HEK293T (cell line): Measurements from ENCODE around the gene APOC3.

ENCODE experiments used
- BHLHE40 ChIP-seq: fragments of 450-650 bp; IDR thresholded peaks from 2 replicates; pipeline ENCODE4 v1.6.1; 2016; ENCODE audit warnings: mild to moderate bottlenecking, moderate library complexity, borderline replicate concordance
- FOXM1 ChIP-seq: fragments of 450-650 bp; IDR thresholded peaks from 2 replicates; pipeline ENCODE4 v1.6.1; 2017; ENCODE audit warnings: mild to moderate bottlenecking, borderline replicate concordance
- NFRKB ChIP-seq: fragments of 450-650 bp; IDR thresholded peaks from 2 replicates; pipeline ENCODE4 v1.6.1; 2016; ENCODE audit warnings: mild to moderate bottlenecking, moderate library complexity
- SUZ12 ChIP-seq: fragments of 450-650 bp; IDR thresholded peaks from 2 replicates; pipeline ENCODE4 v1.6.1; 2016; ENCODE audit warnings: mild to moderate bottlenecking
- ZNF384 ChIP-seq: fragments of 450-650 bp; IDR thresholded peaks from 2 replicates; pipeline ENCODE4 v1.6.1; 2016

DNA sequence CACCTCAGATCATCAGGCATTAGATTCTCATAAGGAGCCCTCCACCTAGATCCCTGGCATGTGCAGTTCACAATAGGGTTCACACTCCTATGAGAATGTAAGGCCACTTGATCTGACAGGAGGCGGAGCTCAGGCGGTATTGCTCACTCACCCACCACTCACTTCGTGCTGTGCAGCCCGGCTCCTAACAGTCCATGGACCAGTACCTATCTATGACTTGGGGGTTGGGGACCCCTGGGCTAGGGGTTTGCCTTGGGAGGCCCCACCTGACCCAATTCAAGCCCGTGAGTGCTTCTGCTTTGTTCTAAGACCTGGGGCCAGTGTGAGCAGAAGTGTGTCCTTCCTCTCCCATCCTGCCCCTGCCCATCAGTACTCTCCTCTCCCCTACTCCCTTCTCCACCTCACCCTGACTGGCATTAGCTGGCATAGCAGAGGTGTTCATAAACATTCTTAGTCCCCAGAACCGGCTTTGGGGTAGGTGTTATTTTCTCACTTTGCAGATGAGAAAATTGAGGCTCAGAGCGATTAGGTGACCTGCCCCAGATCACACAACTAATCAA lies 2.2 kb downstream of the APOC3 start:
- TF ChIP-seq SUZ12 (no peak), ZNF384 (no peak), FOXM1 (no peak), NFRKB (no peak), BHLHE40 (no peak)
